Ishikawa (cell line): ENCODE results near the gene MYO5B.
A peak's percentile ranks its signal among the peaks of the same experiment; 100 is the strongest.

Source experiments
- CEBPB ChIP-seq: IDR thresholded peaks from 2 replicates; pipeline ENCODE4 v1.6.1; 2012
- CREB1 ChIP-seq: IDR thresholded peaks from 2 replicates; pipeline ENCODE4 v1.6.1; 2012; ENCODE audit warnings: low read depth
- EGR1 ChIP-seq: IDR thresholded peaks from 2 replicates; pipeline ENCODE4 v1.6.1; 2012
- EP300 ChIP-seq: IDR thresholded peaks from 2 replicates; pipeline ENCODE4 v1.6.1; 2012; ENCODE audit warnings: borderline replicate concordance
- FOXM1 ChIP-seq: IDR thresholded peaks from 2 replicates; pipeline ENCODE4 v1.6.1; 2012; ENCODE audit warnings: low read depth, borderline replicate concordance
- NFIC ChIP-seq: IDR thresholded peaks from 2 replicates; pipeline ENCODE4 v1.6.1; 2012
- RAD21 ChIP-seq: IDR thresholded peaks from 2 replicates; pipeline ENCODE4 v1.6.1; 2012; ENCODE audit warnings: low read depth
- REST ChIP-seq: IDR thresholded peaks from 2 replicates; pipeline ENCODE4 v1.6.1; 2012; ENCODE audit warnings: low read depth, mild to moderate bottlenecking
- TAF1 ChIP-seq: IDR thresholded peaks from 2 replicates; pipeline ENCODE4 v1.6.1; 2012; ENCODE audit warnings: low read depth, mild to moderate bottlenecking
- TCF12 ChIP-seq: IDR thresholded peaks from 2 replicates; pipeline ENCODE4 v1.6.1; 2012; ENCODE audit warnings: low read depth
- TEAD4 ChIP-seq: IDR thresholded peaks from 2 replicates; pipeline ENCODE4 v1.6.1; 2012
- YY1 ChIP-seq: IDR thresholded peaks from 2 replicates; pipeline ENCODE4 v1.6.1; 2012; ENCODE audit warnings: low read depth
- ZBTB7A ChIP-seq: IDR thresholded peaks from 2 replicates; pipeline ENCODE4 v1.6.1; 2012; ENCODE audit warnings: low read depth
- TF ChIP-seq, protein P1 (sequence below): IDR thresholded peaks from 2 replicates; pipeline ENCODE4 v1.6.1; 2012
- TF ChIP-seq, protein P2 (sequence below): IDR thresholded peaks from 2 replicates; pipeline ENCODE4 v1.6.1; 2012

Gene MYO5B

GRCh38 chr18:50004013-50004412 lies 190.9 kb downstream of the MYO5B start:
- TF ChIP-seq TEAD4 (no peak), EGR1 (no peak), FOXM1 (no peak), REST (no peak), RAD21 (no peak), CEBPB (no peak), TAF1 (no peak), TCF12 (no peak), EP300 (no peak), ZBTB7A (no peak), NFIC (no peak), CREB1 (no peak), YY1 (no peak)
- TF ChIP-seq, protein P1, sequence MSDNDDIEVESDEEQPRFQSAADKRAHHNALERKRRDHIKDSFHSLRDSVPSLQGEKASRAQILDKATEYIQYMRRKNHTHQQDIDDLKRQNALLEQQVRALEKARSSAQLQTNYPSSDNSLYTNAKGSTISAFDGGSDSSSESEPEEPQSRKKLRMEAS: no peak
- TF ChIP-seq, protein P2, sequence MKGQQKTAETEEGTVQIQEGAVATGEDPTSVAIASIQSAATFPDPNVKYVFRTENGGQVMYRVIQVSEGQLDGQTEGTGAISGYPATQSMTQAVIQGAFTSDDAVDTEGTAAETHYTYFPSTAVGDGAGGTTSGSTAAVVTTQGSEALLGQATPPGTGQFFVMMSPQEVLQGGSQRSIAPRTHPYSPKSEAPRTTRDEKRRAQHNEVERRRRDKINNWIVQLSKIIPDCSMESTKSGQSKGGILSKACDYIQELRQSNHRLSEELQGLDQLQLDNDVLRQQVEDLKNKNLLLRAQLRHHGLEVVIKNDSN: no peak

- TF ChIP-seq FOXM1 (no peak), ZBTB7A (no peak), TEAD4 (no peak), TAF1 (no peak), YY1 (no peak), TCF12 (no peak), CEBPB (no peak), RAD21 (no peak), EGR1 (no peak), REST (no peak), EP300 (no peak), CREB1 (no peak), NFIC (no peak)
- TF ChIP-seq, protein P1: no peak
- TF ChIP-seq, protein P2: no peak
Measured at GRCh38 chr18:50002781-50003180, 192.2 kb downstream of the MYO5B start.

GRCh38 chr18:50000227-50000626 lies 194.7 kb downstream of the MYO5B start:
- TF ChIP-seq REST: peak; percentile 13; the same call in 1 of the 2 replicates
- no peak for TF ChIP-seq EP300

- no peak for TF ChIP-seq EP300
- TF ChIP-seq REST: no peak
- TF ChIP-seq, protein P1: no peak
- TF ChIP-seq TCF12: no peak
- TF ChIP-seq EGR1: no peak
- no peak for TF ChIP-seq CREB1
- no peak for TF ChIP-seq YY1
- no peak for TF ChIP-seq CEBPB
- no peak for TF ChIP-seq FOXM1
- TF ChIP-seq, protein P2: no peak
- no peak for TF ChIP-seq RAD21
- no peak for TF ChIP-seq TEAD4
- no peak for TF ChIP-seq NFIC
- no peak for TF ChIP-seq TAF1
- TF ChIP-seq ZBTB7A: no peak
Measured at GRCh38 chr18:49999128-49999527, 195.8 kb downstream of the MYO5B start.
